Colon (tissue), 2 donors: ENCODE results near the gene SLC22A7.
"Not testable (repeated sequence)": the region's sequence is repeated elsewhere in the genome, so short reads cannot be mapped to it uniquely, and the experiment has no call there.

ENCODE experiments used
- FAIRE-seq: peaks from 2 replicates; lab custom pipeline; 2012; peaks lifted over from hg19 to GRCh38; lab: Jason Lieb, UNC
- donor health status: control.
- donor health status: control.

The SLC22A7 gene

DNA sequence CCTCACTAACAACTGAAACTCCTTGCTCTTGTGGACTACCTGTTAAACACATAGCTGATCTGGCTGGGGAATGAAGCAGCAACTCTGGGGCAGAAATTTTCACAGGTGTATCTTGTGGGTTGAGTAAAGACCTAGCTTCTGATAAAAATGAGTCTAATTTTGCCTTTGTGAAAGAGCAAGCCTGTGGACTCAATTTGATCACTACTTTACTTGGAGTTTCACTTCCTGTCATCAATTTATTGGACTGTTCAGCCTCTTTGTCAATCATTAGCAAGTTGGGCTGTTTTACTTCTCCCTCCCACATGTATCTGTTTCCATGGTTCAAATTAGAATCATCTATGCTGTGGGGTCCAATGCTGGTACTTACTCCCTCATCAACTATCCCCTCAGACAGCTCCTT, 40.2 kb downstream of the SLC22A7 start:
- FAIRE-seq = no peak

DNA sequence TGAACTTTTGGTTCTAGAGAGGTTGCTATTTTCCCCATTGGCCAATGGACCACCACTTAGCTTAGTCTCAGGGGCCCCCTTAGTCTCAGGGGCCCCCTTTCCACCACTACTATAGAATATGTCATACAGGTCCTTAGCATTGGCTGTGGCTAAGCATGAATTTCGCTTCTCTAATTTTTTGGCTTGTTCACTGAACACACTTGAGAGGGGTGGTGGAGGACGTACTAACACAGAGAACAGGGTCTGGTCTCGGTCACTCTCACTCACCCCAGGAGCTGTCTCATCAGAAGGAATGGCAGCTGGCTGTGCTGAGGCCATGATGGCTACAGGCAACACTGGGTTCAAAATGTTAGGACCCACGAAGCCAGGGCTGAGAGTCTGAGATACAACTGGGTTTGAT, 41.1 kb downstream of the SLC22A7 start:
- FAIRE-seq = no peak

GRCh38 chr6:43346243-43346642, 48.2 kb downstream of the SLC22A7 start:
- not testable (repeated sequence) for FAIRE-seq

GRCh38 chr6:43347021-43347420, 49.0 kb downstream of the SLC22A7 start:
- no peak for FAIRE-seq

GRCh38 chr6:43347444-43347843, 49.4 kb downstream of the SLC22A7 start:
- FAIRE-seq = no peak

- not testable (repeated sequence) for FAIRE-seq
Measured at GRCh38 chr6:43351951-43352350, 53.9 kb downstream of the SLC22A7 start.
